HCT116 (cell line): Measurements from ENCODE around the gene COX18. TPM values are rescaled to one million over a fixed set of nuclear protein-coding genes. Genes with fewer than 3 reads are reported as not detected.

ENCODE experiments used
- ATAC-seq: fragments of 200-7000 bp; cut with Tn5 transposase; 2 replicates; pipeline ENCODE4 v1.9.1; 2020; ENCODE audit warnings: mild to moderate bottlenecking, moderate library complexity
- BruUV-seq: library from RNA; stranded (reverse); fragments of 400-500 nt; replicated peaks from 2 replicates; lab custom pipeline; 2021; lab: Mats Ljungman, UMichigan
- CTCF ChIA-PET: fragments of 300-600 bp; sonication (Branson Sonifier 250); formaldehyde crosslinking; loops from one replicate; lab custom pipeline; 2021; ENCODE audit warnings: antibody characterized with exemption; lab: Charles Lee
- POLR2A ChIA-PET: fragments of 300-600, 350-600 bp; sonication (Branson Sonifier 250); formaldehyde crosslinking; loops from one replicate; lab custom pipeline; 2021; ENCODE audit warnings: antibody characterized with exemption; lab: Charles Lee
- RAD21 ChIA-PET, 2 experiments: fragments of 300-600 bp; sonication (Branson Sonifier 250); formaldehyde crosslinking; loops; one replicate each; lab custom pipeline; 2023; ENCODE audit warnings: low total read pairs in 2 of 2; ENCODE audit not compliant: uncharacterized antibody in 2 of 2, unreplicated experiment in 2 of 2, low non-redundant PET in 1 of 2; lab: Charles Lee
- DNase-seq: peaks from one replicate; pipeline ENCODE4 v3.0.0-alpha.2; 2010; ENCODE audit warnings: low read depth, low spot score
- H2AFZ ChIP-seq: fragments of 200-600 bp; shearing (Covaris generic), sonication (generic); 2 replicates; pipeline ENCODE4 v1.6.1; 2017; ENCODE audit warnings: low read depth, mixed run types, mixed read lengths, antibody characterized with exemption, low read length; ENCODE audit not compliant: poor library complexity, severe bottlenecking
- H3K27ac ChIP-seq: 2 replicates; pipeline ENCODE4 v1.5.1; 2012; ENCODE audit warnings: low read depth, low read length
- H3K27me3 ChIP-seq: fragments of 200-600 bp; sonication (generic); 2 replicates; pipeline ENCODE4 v1.6.1; 2016; ENCODE audit warnings: mixed run types, low read length, mixed read lengths; ENCODE audit not compliant: insufficient read depth
- H3K36me3 ChIP-seq, 2 experiments: fragments of 200-500 bp in 1 of 2; fragments of 200-600 bp in 1 of 2; sonication (Bioruptor generic) in 1 of 2; sonication (generic) in 1 of 2; 2 replicates each; pipeline versions ENCODE4 v1.5.1 to v1.6.1; 2014 to 2016; ENCODE audit warnings: low read length in 2 of 2, inconsistent platforms in 1 of 2, mixed read lengths in 1 of 2, mixed run types in 1 of 2; ENCODE audit not compliant: insufficient read depth in 2 of 2, control insufficient read depth in 1 of 2
- H3K4me1 ChIP-seq, 2 experiments: fragments of 200-600 bp in 1 of 2; sonication (generic) in 1 of 2; 2 replicates each; pipeline versions ENCODE4 v1.5.1 to v1.6.1; 2012 to 2017; ENCODE audit warnings: low read length in 2 of 2, inconsistent platforms in 1 of 2, mild to moderate bottlenecking in 1 of 2, mixed read lengths in 1 of 2, mixed run types in 1 of 2, moderate library complexity in 1 of 2; ENCODE audit not compliant: insufficient read depth in 2 of 2, control insufficient read depth in 1 of 2
- H3K4me2 ChIP-seq: fragments of 200-600 bp; sonication (generic); 2 replicates; pipeline ENCODE4 v1.6.1; 2017; ENCODE audit warnings: mixed run types, low read length, mixed read lengths
- H3K4me3 ChIP-seq, 2 experiments: fragments of 200-600 bp in 1 of 2; sonication (generic) in 1 of 2; replicated peaks in 1 of 2; 2 replicates each; pipeline ENCODE4 v1.5.1; 2011 to 2016; ENCODE audit warnings: low read length in 2 of 2, control low read depth in 1 of 2, low read depth in 1 of 2, mild to moderate bottlenecking in 1 of 2, mixed read lengths in 1 of 2, mixed run types in 1 of 2
- H3K79me2 ChIP-seq: fragments of 200-600 bp; sonication (generic); 2 replicates; pipeline ENCODE4 v1.6.1; 2017; ENCODE audit warnings: mild to moderate bottlenecking, mixed run types, low read length, moderate library complexity, mixed read lengths; ENCODE audit not compliant: insufficient read depth
- H3K9ac ChIP-seq: fragments of 200-600 bp; sonication (generic); 2 replicates; pipeline ENCODE4 v1.6.1; 2016; ENCODE audit warnings: low read length, mixed read lengths
- H3K9me2 ChIP-seq: fragments of 200-600 bp; sonication (generic), shearing (Covaris generic); 2 replicates; pipeline ENCODE4 v1.6.1; 2017; ENCODE audit warnings: mixed run types, mild to moderate bottlenecking, moderate library complexity; ENCODE audit not compliant: insufficient read depth
- H3K9me3 ChIP-seq, 2 experiments: fragments of 200-500 bp in 1 of 2; fragments of 200-600 bp in 1 of 2; sonication (Bioruptor generic) in 1 of 2; sonication (generic) in 1 of 2; 2 replicates each; pipeline ENCODE4 v1.6.1; 2014 to 2017; ENCODE audit warnings: low read length in 2 of 2, mixed read lengths in 2 of 2, inconsistent platforms in 1 of 2, low read depth in 1 of 2, mild to moderate bottlenecking in 1 of 2, mixed run types in 1 of 2, moderate library complexity in 1 of 2; ENCODE audit not compliant: control insufficient read depth in 1 of 2, insufficient read depth in 1 of 2
- H4K20me1 ChIP-seq: fragments of 200-600 bp; sonication (generic), shearing (Covaris generic); 2 replicates; pipeline ENCODE4 v1.6.1; 2017; ENCODE audit warnings: mixed run types, mild to moderate bottlenecking, moderate library complexity; ENCODE audit not compliant: insufficient read depth
- CBX3 ChIP-seq: IDR thresholded peaks from 2 replicates; pipeline ENCODE4 v1.6.1; 2012; ENCODE audit warnings: low read depth
- ELF1 ChIP-seq: IDR thresholded peaks from 2 replicates; pipeline ENCODE4 v1.6.1; 2012; ENCODE audit warnings: low read depth, borderline replicate concordance
- EZH2phosphoT487 ChIP-seq: fragments of 200-600 bp; IDR thresholded peaks from 2 replicates; pipeline ENCODE4 v1.6.1; 2018; ENCODE audit warnings: antibody characterized with exemption, borderline replicate concordance
- FOSL1 ChIP-seq: IDR thresholded peaks from 2 replicates; pipeline ENCODE4 v1.6.1; 2012; ENCODE audit warnings: low read depth
- JUND ChIP-seq: IDR thresholded peaks from 2 replicates; pipeline ENCODE4 v1.6.1; 2012
- MAX ChIP-seq: IDR thresholded peaks from 2 replicates; pipeline ENCODE4 v1.6.1; 2012
- POLR2A ChIP-seq: IDR thresholded peaks from 2 replicates; pipeline ENCODE4 v1.7.0; 2011; ENCODE audit warnings: borderline replicate concordance; ENCODE audit not compliant: insufficient read depth, insufficient read length; ENCODE audit errors: extremely low read depth
- SIN3A ChIP-seq: IDR thresholded peaks from 2 replicates; pipeline ENCODE4 v1.6.1; 2012; ENCODE audit warnings: low read depth
- SP1 ChIP-seq: IDR thresholded peaks from 2 replicates; pipeline ENCODE4 v1.6.1; 2012; ENCODE audit warnings: low read depth
- SRF ChIP-seq: IDR thresholded peaks from 2 replicates; pipeline ENCODE4 v1.6.1; 2012; ENCODE audit warnings: low read depth
- TCF7L2 ChIP-seq: IDR thresholded peaks from 2 replicates; pipeline ENCODE4 v1.7.0; 2011; ENCODE audit warnings: borderline replicate concordance, inconsistent platforms; ENCODE audit not compliant: insufficient read depth, insufficient read length; ENCODE audit errors: extremely low read depth
- YY1 ChIP-seq: IDR thresholded peaks from 2 replicates; pipeline ENCODE4 v1.6.1; 2011; ENCODE audit warnings: low read length, low read depth, moderate library complexity, mild to moderate bottlenecking; ENCODE audit not compliant: insufficient replicate concordance; ENCODE audit errors: extremely low read depth
- ZNF274 ChIP-seq: fragments of 200-500 bp; sonication (Bioruptor generic); IDR thresholded peaks from 2 replicates; pipeline ENCODE4 v1.6.1; 2014; ENCODE audit warnings: mild to moderate bottlenecking, low read depth, low read length, inconsistent platforms
- intact Hi-C: fragments of 100-400 bp; cut with micrococcal nuclease; formaldehyde crosslinking; loops from 2 replicates; pipeline ENCODE4 v1.10.0; 2022
- total RNA-seq: library from RNA; stranded (reverse); gene quantifications from one replicate; pipeline ENCODE4 v1.2.1, GENCODE V29; 2021; ENCODE audit not compliant: unreplicated experiment
- TF ChIP-seq, protein P1 (sequence below): IDR thresholded peaks from 2 replicates; pipeline ENCODE4 v1.6.1; 2011; ENCODE audit warnings: mild to moderate bottlenecking, low read length, moderate library complexity; ENCODE audit not compliant: insufficient replicate concordance; ENCODE audit errors: extremely low read depth
- TF ChIP-seq, protein P2 (sequence below): IDR thresholded peaks from 2 replicates; pipeline ENCODE4 v1.6.1; 2012; ENCODE audit warnings: low read depth

The COX18 gene
- total RNA-seq, 1 experiment from 2014 or later = 12.5 TPM

- BruUV-seq = no TSS peak
- Histone ChIP-seq H2AFZ (no peak overlapping the region), H3K27ac (no peak overlapping the region), H3K4me3 (no peak overlapping the region), H3K27me3 (no peaks in the 10 kb centered on the region), H3K9me2 (no peaks in the 10 kb centered on the region), H3K4me1 (peaks cover 4 to 15% of the 10 kb centered on the region in 2 experiments; a peak in 3 of 4 replicates), H4K20me1 (no peaks in the 10 kb centered on the region), H3K4me2 (no peak overlapping the region), H3K9ac (no peak overlapping the region), H3K36me3 (no peaks in the 10 kb centered on the region), H3K79me2 (peaks cover 13% of the 10 kb centered on the region), H3K9me3 (no peaks in the 10 kb centered on the region)
- CTCF ChIA-PET = no interaction called here
- POLR2A ChIA-PET = interaction anchor here (0.6 kb wide), 1 partner anchor 192 kb away, joined by 3 read pairs; the partner anchor contains the start of gene ANKRD17
- ATAC-seq (no peak), DNase-seq (no peak)
- RAD21 ChIA-PET = no interaction called here
- TF ChIP-seq TCF7L2 = no peak
- no peak for TF ChIP-seq SIN3A
- no peak for TF ChIP-seq EZH2phosphoT487
- TF ChIP-seq MAX = no peak
- TF ChIP-seq, protein P1, sequence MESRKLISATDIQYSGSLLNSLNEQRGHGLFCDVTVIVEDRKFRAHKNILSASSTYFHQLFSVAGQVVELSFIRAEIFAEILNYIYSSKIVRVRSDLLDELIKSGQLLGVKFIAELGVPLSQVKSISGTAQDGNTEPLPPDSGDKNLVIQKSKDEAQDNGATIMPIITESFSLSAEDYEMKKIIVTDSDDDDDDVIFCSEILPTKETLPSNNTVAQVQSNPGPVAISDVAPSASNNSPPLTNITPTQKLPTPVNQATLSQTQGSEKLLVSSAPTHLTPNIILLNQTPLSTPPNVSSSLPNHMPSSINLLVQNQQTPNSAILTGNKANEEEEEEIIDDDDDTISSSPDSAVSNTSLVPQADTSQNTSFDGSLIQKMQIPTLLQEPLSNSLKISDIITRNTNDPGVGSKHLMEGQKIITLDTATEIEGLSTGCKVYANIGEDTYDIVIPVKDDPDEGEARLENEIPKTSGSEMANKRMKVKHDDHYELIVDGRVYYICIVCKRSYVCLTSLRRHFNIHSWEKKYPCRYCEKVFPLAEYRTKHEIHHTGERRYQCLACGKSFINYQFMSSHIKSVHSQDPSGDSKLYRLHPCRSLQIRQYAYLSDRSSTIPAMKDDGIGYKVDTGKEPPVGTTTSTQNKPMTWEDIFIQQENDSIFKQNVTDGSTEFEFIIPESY = no peak
- no peak for TF ChIP-seq YY1
- TF ChIP-seq CBX3 = no peak
- TF ChIP-seq SRF = no peak
- no peak for TF ChIP-seq SP1
- no peak for TF ChIP-seq JUND
- no peak for TF ChIP-seq POLR2A
- TF ChIP-seq, protein P2, sequence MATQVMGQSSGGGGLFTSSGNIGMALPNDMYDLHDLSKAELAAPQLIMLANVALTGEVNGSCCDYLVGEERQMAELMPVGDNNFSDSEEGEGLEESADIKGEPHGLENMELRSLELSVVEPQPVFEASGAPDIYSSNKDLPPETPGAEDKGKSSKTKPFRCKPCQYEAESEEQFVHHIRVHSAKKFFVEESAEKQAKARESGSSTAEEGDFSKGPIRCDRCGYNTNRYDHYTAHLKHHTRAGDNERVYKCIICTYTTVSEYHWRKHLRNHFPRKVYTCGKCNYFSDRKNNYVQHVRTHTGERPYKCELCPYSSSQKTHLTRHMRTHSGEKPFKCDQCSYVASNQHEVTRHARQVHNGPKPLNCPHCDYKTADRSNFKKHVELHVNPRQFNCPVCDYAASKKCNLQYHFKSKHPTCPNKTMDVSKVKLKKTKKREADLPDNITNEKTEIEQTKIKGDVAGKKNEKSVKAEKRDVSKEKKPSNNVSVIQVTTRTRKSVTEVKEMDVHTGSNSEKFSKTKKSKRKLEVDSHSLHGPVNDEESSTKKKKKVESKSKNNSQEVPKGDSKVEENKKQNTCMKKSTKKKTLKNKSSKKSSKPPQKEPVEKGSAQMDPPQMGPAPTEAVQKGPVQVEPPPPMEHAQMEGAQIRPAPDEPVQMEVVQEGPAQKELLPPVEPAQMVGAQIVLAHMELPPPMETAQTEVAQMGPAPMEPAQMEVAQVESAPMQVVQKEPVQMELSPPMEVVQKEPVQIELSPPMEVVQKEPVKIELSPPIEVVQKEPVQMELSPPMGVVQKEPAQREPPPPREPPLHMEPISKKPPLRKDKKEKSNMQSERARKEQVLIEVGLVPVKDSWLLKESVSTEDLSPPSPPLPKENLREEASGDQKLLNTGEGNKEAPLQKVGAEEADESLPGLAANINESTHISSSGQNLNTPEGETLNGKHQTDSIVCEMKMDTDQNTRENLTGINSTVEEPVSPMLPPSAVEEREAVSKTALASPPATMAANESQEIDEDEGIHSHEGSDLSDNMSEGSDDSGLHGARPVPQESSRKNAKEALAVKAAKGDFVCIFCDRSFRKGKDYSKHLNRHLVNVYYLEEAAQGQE = no peak
- TF ChIP-seq ELF1 = no peak
- TF ChIP-seq FOSL1 = no peak
- TF ChIP-seq ZNF274 = no peak
- intact Hi-C loops = no loop called here
These were observed 3.1 kb downstream of the COX18 start for GRCh38 chr4:73066445-73066844.
